Psoas muscle (tissue), 8 donors: ENCODE measurements around the gene MGRN1. TPM values are rescaled to one million over a fixed set of nuclear protein-coding genes. Genes with fewer than 3 reads are reported as not detected.

Source experiments
- ATAC-seq, 4 donors: fragments of 200-7000 bp; cut with Tn5 transposase; one replicate each; pipeline ENCODE4 v1.9.1; 2020; ENCODE audit warnings: moderate library complexity in 3 of 4, mild to moderate bottlenecking in 2 of 4
- DNase-seq, 2 donors: peaks; one replicate each; pipeline ENCODE4 v3.0.0-alpha.2; 2020
- H3K27ac ChIP-seq: fragments of 200-600 bp; one replicate; pipeline ENCODE4 v1.8.0; 2022
- H3K27me3 ChIP-seq, 3 donors: fragments of 200-600 bp in 1 of 3; one replicate each; pipeline versions ENCODE4 v1.6.1 to v1.8.0; 2013 to 2022; ENCODE audit warnings: low read length in 2 of 3, mild to moderate bottlenecking in 2 of 3, moderate library complexity in 1 of 3; ENCODE audit not compliant: insufficient read depth in 3 of 3
- H3K36me3 ChIP-seq, 2 donors: fragments of 200-600 bp in 1 of 2; one replicate each; pipeline versions ENCODE4 v1.6.1 to v1.8.0; 2013 to 2022; ENCODE audit warnings: low read depth in 1 of 2, mild to moderate bottlenecking in 1 of 2, moderate library complexity in 1 of 2; ENCODE audit not compliant: insufficient read depth in 1 of 2
- H3K4me1 ChIP-seq: fragments of 200-600 bp; one replicate; pipeline ENCODE4 v1.8.0; 2022
- H3K4me3 ChIP-seq: fragments of 200-600 bp; one replicate; pipeline ENCODE4 v1.8.0; 2022; ENCODE audit warnings: mild to moderate bottlenecking
- H3K9me3 ChIP-seq: fragments of 200-600 bp; one replicate; pipeline ENCODE4 v1.8.0; 2022
- WGBS, 3 donors: extraction: QIAGEN DNeasy Blood & Tissue Kit; methylation state at CpG; one replicate each; pipeline versions ENCODE4 v1.1.6 to v1.1.7; 2013; 5-methylcytosine and 5-hydroxymethylcytosine counted together
- intact Hi-C, 2 donors: fragments of 100-400 bp; cut with DNase I; formaldehyde crosslinking; loops; one replicate each; pipeline versions ENCODE4 v1.11.0 to v1.14.2; 2022
- polyA plus RNA-seq, 3 donors: library from polyadenylated mRNA; stranded (reverse); fragments of 200-250 nt; gene quantifications; one replicate each; pipeline ENCODE4 v1.2.3, GENCODE V29; 2013
- total RNA-seq, 4 donors: library from RNA; stranded (reverse); fragmentation: NEBNext Ultra II Directional in 2 of 4; extraction: Animal tissue kit (Norgen Biotek cat#: 25700) in 2 of 4; gene quantifications; one replicate each; pipeline versions ENCODE4 v1.2.1 to v1.2.4, GENCODE V29; 2021 to 2023
- TF ChIP-seq, protein P1 (sequence below): fragments of 200-600 bp; IDR thresholded peaks from one replicate; pipeline ENCODE4 v1.8.0; 2022; ENCODE audit warnings: antibody characterized with exemption
- donor health status: healthy with polysubstance abuse.
- donor health status: DM: no; HTN: no; CAD: no; lungs with moderate emphysema.
- donor health status: Bipolar disorder and iron deficiency.
- donor health status: healthy.
- donor health status: DM: yes; HTN: yes; CAD: no.
- donor health status: DM: no; HTN: no; CAD: no.
- donor health status: DM: no; HTN: no; CAD: no.
- donor health status: DM: yes; HTN: yes; CAD: no.

The MGRN1 gene
- total and polyA plus RNA-seq, 7 donors, result 20.2 to 63.1 (median 44.2) TPM

DNA sequence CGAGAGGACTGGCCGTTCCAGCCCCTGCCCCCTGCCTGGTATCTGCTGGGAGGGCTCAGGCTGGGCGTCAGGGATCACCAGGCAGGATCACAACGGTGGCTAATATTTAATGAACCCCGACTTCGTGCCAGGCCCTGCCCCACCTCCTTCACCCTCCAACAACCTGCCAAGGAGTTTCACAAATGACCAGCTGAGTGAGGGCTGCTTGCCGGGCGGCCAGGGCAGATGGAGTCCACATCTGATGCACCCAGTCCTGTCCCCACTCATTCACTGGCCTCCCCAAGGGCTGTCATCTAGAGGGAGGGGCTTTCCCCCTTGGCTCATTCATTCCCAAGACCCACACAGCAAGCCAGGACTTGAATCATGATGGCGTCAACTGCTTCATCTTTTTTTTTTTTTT lies 27.5 kb upstream of the MGRN1 start:
- TF ChIP-seq, protein P1, sequence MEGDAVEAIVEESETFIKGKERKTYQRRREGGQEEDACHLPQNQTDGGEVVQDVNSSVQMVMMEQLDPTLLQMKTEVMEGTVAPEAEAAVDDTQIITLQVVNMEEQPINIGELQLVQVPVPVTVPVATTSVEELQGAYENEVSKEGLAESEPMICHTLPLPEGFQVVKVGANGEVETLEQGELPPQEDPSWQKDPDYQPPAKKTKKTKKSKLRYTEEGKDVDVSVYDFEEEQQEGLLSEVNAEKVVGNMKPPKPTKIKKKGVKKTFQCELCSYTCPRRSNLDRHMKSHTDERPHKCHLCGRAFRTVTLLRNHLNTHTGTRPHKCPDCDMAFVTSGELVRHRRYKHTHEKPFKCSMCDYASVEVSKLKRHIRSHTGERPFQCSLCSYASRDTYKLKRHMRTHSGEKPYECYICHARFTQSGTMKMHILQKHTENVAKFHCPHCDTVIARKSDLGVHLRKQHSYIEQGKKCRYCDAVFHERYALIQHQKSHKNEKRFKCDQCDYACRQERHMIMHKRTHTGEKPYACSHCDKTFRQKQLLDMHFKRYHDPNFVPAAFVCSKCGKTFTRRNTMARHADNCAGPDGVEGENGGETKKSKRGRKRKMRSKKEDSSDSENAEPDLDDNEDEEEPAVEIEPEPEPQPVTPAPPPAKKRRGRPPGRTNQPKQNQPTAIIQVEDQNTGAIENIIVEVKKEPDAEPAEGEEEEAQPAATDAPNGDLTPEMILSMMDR, result no peak
- intact Hi-C loops, result no loop called here
- H3K4me1 ChIP-seq, result peaks cover 5% of the 10 kb centered on the region
- 33 to 37% (median 34%) methylated on average over 9 of the region's 9 CpGs for WGBS, 3 donors
- no peak overlapping the region for H3K4me3 ChIP-seq
- peaks cover 0 to 29% (median 5%) of the 10 kb centered on the region in 3 donors for H3K27me3 ChIP-seq
- no peak for DNase-seq
- no peaks in the 10 kb centered on the region for H3K9me3 ChIP-seq
- H3K36me3 ChIP-seq, result no peaks in the 10 kb centered on the region
- no peak overlapping the region for H3K27ac ChIP-seq
- ATAC-seq, result no peak

DNA sequence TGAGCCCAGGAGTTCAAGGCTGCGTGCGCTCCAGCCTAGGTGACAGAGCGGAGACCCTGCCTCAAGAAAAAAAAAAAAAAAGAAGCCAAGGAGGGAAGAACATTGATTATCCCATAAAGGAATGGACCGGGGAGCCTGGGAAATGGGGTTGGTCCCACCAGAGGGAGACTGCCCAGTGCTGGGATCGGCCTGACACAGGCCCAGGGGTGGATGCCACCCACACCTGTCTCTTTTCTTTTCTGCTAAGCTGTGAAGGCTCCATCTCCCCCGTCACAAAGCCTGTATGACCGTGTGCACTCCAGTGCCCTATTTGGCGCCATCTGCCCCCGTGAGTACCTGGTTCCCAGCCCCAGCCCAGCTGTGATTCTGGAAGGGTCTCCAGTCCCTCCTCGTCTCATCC lies 25.6 kb upstream of the MGRN1 start:
- H3K27me3 ChIP-seq, result peaks cover 0 to 34% (median 8%) of the 10 kb centered on the region in 3 donors
- no peaks in the 10 kb centered on the region for H3K9me3 ChIP-seq
- H3K4me1 ChIP-seq, result peaks cover 5% of the 10 kb centered on the region
- H3K4me3 ChIP-seq, result no peak overlapping the region
- intact Hi-C loops, result no loop called here
- WGBS, 3 donors, result 78 to 83% (median 79%) methylated on average over 10 of the region's 10 CpGs
- no peak overlapping the region for H3K27ac ChIP-seq
- TF ChIP-seq, protein P1, result no peak
- H3K36me3 ChIP-seq, result no peaks in the 10 kb centered on the region
- ATAC-seq (no peak), DNase-seq (no peak)

DNA sequence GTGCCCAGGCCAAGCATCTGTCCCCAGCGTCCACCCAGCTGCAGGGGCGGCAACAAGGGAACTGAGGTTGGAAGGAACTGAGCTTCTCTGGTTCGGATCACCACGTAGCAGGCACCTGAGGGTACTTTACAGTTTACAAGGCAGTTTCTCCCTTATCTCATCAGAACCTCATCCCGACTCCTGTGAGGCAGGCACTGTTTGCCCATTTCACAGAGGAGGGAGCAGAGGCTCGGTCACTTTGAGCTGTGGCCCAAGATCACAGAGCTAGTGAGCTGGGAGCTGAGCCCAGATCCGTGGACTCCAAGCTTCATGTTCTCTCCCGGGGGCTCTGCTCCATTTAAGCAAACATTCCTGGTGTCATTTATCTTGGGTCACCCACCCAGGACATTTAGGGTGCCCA lies 25.1 kb upstream of the MGRN1 start:
- WGBS, 3 donors, result 66 to 76% (median 67%) methylated on average over 8 of the region's 8 CpGs
- intact Hi-C loops, result no loop called here
- H3K27ac ChIP-seq, result no peak overlapping the region
- H3K27me3 ChIP-seq, result peaks cover 0 to 34% (median 8%) of the 10 kb centered on the region in 3 donors
- TF ChIP-seq, protein P1, result no peak
- ATAC-seq (no peak), DNase-seq (no peak)
- peaks cover 5% of the 10 kb centered on the region for H3K4me1 ChIP-seq
- H3K4me3 ChIP-seq, result no peak overlapping the region
- no peaks in the 10 kb centered on the region for H3K9me3 ChIP-seq
- H3K36me3 ChIP-seq, result no peaks in the 10 kb centered on the region

DNA sequence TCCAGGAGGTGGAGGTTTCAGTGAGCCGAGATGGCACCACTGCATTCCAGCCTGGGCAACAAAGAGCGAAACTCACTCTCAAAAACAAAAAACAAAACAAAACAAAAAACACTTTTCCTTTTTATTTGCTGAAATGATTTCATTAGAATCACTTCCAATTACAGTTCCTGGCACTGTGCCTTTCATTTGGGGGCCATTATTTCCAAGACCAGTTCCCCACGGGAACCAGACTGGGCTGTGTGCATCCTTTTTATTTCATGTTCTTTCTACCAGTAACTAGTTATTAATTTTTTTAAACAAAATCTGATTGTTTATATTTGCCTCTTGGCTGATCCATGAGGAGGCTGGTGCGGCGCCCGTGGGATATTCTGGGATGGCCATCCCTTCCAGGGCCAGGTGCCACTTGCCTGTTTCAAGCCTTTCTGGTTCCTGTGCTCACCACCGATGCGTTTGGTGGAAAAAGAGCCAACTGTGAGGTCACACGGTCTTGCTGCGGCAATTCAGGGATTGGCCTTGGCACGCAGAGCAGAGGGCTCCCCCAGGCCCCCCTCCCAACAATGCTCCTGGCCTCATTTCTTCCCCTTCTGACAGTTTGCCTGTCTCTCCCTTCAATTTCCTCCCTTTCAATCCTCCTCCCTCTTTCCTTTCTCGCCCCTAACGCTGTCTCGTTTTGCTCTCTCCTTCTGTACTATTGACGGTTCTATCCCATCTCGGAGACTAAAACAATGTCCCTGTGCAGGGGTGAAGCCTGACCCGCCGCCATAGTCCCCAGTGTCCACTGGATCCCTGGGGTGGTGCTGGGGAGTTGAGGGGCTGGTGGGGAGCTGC lies 23.4 kb upstream of the MGRN1 start:
- Histone ChIP-seq H3K27ac (no peak overlapping the region), H3K27me3 (peaks cover 0 to 31% (median 8%) of the 10 kb centered on the region in 3 donors), H3K4me1 (peaks cover 5% of the 10 kb centered on the region), H3K36me3 (no peaks in the 10 kb centered on the region), H3K9me3 (no peaks in the 10 kb centered on the region), H3K4me3 (no peak overlapping the region)
- peak in 3 of 4 donors; percentile 10 to 18 (median 13) for ATAC-seq
- peak in 1 of 2 donors; percentile 72 for DNase-seq
- intact Hi-C loops, result no loop called here
- 15 to 18% (median 15%) methylated on average over 18 of the region's 18 CpGs for WGBS, 3 donors
- TF ChIP-seq, protein P1, result no peak
